Endothelial cell (in vitro differentiated cells): Measurements from ENCODE around the gene GRID1. TPM values are rescaled to one million over a fixed set of nuclear protein-coding genes. Genes with fewer than 3 reads are reported as not detected.
"Not testable (repeated sequence)": the region's sequence is repeated elsewhere in the genome, so short reads cannot be mapped to it uniquely, and the experiment has no call there.

Experiments
- DNase-seq: peaks from one replicate; pipeline ENCODE4 v3.0.0; 2021; ENCODE audit warnings: low spot score
- H3K27ac Mint-ChIP-seq: one replicate; pipeline ENCODE4 v1.8.0; 2021; ENCODE audit warnings: mixed read lengths, inconsistent platforms; ENCODE audit not compliant: unreplicated experiment
- H3K27me3 Mint-ChIP-seq: one replicate; pipeline ENCODE4 v1.8.0; 2021; ENCODE audit warnings: mild to moderate bottlenecking, moderate library complexity, mixed read lengths, inconsistent platforms; ENCODE audit not compliant: unreplicated experiment
- H3K36me3 Mint-ChIP-seq: one replicate; pipeline ENCODE4 v1.8.0; 2021; ENCODE audit warnings: mild to moderate bottlenecking, low read depth, mixed read lengths, inconsistent platforms; ENCODE audit not compliant: unreplicated experiment
- H3K4me1 Mint-ChIP-seq: one replicate; pipeline ENCODE4 v1.8.0; 2021; ENCODE audit warnings: mild to moderate bottlenecking, mixed read lengths, inconsistent platforms; ENCODE audit not compliant: unreplicated experiment
- H3K4me3 Mint-ChIP-seq: one replicate; pipeline ENCODE4 v1.8.0; 2021; ENCODE audit warnings: mild to moderate bottlenecking, mixed read lengths, inconsistent platforms; ENCODE audit not compliant: unreplicated experiment
- H3K9me3 Mint-ChIP-seq: one replicate; pipeline ENCODE4 v1.8.0; 2021; ENCODE audit warnings: mixed read lengths, inconsistent platforms; ENCODE audit not compliant: unreplicated experiment
- CTCF ChIP-seq: fragments of 200-600 bp; sonication (generic); IDR thresholded peaks from one replicate; pipeline ENCODE4 v1.5.0; 2021; ENCODE audit warnings: antibody characterized with exemption; ENCODE audit not compliant: unreplicated experiment
- total RNA-seq: library from RNA; stranded (reverse); fragmentation: NEBNext Ultra II Directional; extraction: Animal tissue kit (Norgen Biotek cat#: 25700); gene quantifications from one replicate; pipeline ENCODE4 v1.2.1, GENCODE V29; 2021; ENCODE audit not compliant: unreplicated experiment

GRID1 gene
- total RNA-seq, 1 donor from 2014 or later = 0.26 TPM

GRCh38 chr10:85946713-85947326, 419.8 kb downstream of the GRID1 start:
- Mint-ChIP-seq H3K4me1 (no peaks in the 10 kb centered on the region), H3K27ac (no peak overlapping the region), H3K27me3 (peaks cover 2% of the 10 kb centered on the region), H3K4me3 (no peak overlapping the region), H3K36me3 (no peaks in the 10 kb centered on the region), H3K9me3 (no peaks in the 10 kb centered on the region)
- TF ChIP-seq CTCF = no peak
- DNase-seq = no peak

DNA sequence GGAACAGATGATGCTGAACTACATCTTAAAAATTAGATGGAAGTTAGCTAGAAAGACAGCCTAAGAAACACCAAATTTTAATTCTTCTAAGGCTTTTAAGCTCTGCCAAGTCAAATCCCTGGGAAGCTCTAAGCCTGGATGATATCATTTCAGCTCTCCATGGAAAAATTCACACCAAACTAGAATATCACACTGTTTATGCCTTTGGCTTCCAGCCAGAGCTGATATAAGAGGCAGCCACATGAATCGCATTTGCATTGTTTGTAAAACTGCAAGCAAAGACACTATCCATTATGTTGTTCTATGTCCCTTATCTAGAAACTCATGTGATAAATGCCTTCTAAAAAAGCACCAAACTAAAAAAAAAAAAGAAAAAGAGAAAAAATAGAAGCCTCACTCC, 430.4 kb downstream of the GRID1 start:
- no peaks in the 10 kb centered on the region for H3K9me3 Mint-ChIP-seq
- H3K4me1 Mint-ChIP-seq = no peaks in the 10 kb centered on the region
- H3K36me3 Mint-ChIP-seq = no peaks in the 10 kb centered on the region
- H3K4me3 Mint-ChIP-seq = no peak overlapping the region
- peaks cover 4% of the 10 kb centered on the region for H3K27me3 Mint-ChIP-seq
- no peak for TF ChIP-seq CTCF
- no peak for DNase-seq
- H3K27ac Mint-ChIP-seq = no peak overlapping the region

GRCh38 chr10:85934586-85934985, 432.0 kb downstream of the GRID1 start:
- no peaks in the 10 kb centered on the region for H3K36me3 Mint-ChIP-seq
- H3K27me3 Mint-ChIP-seq = peaks cover 3% of the 10 kb centered on the region
- no peak for DNase-seq
- H3K4me1 Mint-ChIP-seq = no peaks in the 10 kb centered on the region
- H3K9me3 Mint-ChIP-seq = no peaks in the 10 kb centered on the region
- TF ChIP-seq CTCF = no peak
- no peak overlapping the region for H3K4me3 Mint-ChIP-seq
- H3K27ac Mint-ChIP-seq = no peak overlapping the region

- H3K36me3 Mint-ChIP-seq, H3K27me3 Mint-ChIP-seq, H3K4me1 Mint-ChIP-seq, H3K27ac Mint-ChIP-seq, H3K9me3 Mint-ChIP-seq, H3K4me3 Mint-ChIP-seq, DNase-seq: not testable (repeated sequence)
These were observed 436.6 kb downstream of the GRID1 start for GRCh38 chr10:85929993-85930392.

DNA sequence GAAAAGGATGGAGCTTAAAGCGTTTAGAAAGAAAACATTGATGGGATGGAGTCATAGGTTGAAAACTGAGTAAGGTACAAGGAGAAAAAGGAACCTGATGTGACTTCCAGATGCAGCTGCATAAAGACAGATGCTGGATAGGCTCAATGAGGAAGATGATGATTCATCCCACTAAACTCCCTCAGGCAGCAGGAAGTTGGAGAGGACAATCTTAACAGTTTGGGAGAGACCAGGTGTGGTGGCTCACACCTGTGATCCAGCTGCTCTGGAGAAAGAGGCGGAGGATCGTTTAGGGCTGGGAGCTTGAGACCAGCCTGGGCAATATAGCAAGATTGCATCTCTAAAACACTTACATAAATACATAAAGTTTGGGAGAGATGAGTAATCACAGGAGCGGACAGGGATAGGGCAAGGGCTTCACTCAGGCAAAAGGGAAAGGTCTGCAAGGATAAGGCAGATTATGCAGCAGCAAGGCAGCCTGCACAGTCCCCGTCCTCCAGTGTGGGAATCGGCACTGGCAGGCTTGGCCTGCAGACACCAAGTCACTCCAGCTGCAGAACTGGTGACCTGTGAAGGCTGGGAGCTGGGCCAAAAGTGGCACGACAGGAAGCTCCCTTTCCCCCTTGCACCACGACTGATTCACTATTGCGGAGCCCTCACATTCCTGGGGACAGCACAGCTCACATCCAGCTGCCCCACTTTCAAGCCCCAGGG, 438.5 kb downstream of the GRID1 start:
- DNase-seq = no peak
- Mint-ChIP-seq H3K27ac (no peak overlapping the region), H3K27me3 (peaks cover 3% of the 10 kb centered on the region), H3K9me3 (peaks cover 4% of the 10 kb centered on the region), H3K4me3 (no peak overlapping the region), H3K4me1 (no peaks in the 10 kb centered on the region), H3K36me3 (no peaks in the 10 kb centered on the region)
- TF ChIP-seq CTCF = no peak
